ENCODE results near the gene TM9SF1. TPM values are rescaled to one million over a fixed set of nuclear protein-coding genes. Genes with fewer than 3 reads are reported as not detected.

The TM9SF1 gene
- total and polyA plus RNA-seq, 9 of the 15 experiments (the other 6 are each of a cell fraction or from before 2014, with no cell fraction given): 5.3 to 20.3 (median 11.8) TPM

GRCh38 chr14:24195186-24196070, at the start of gene TM9SF1 (continued):
- TF ChIP-seq ELK1 (CRISPR knock-in tag; IDR thresholded peaks at IDR 0.05) (no peak), KLF6 (CRISPR knock-in tag; IDR thresholded peaks at IDR 0.05; ENCODE audit: borderline replicate concordance) (0 out of 2 replicates have a peak, but pooled peaks have one; percentile 47), POLR2AphosphoS2 (IDR thresholded peaks at IDR 0.05; ENCODE audit: low read length) (no peak), SNIP1 (IDR thresholded peaks at IDR 0.05; ENCODE audit: low read depth) (no peak), RBM22 (IDR thresholded peaks at IDR 0.05; ENCODE audit: low read depth, low read length, poor library complexity, severe bottlenecking) (peak; percentile 66), ARID1B (IDR thresholded peaks at IDR 0.05) (no peak), BMI1 (IDR thresholded peaks at IDR 0.05; ENCODE audit: low read length) (peak; percentile 54; the same call in 1 of the 2 replicates), BCOR (IDR thresholded peaks at IDR 0.05) (no peak), HDAC6 (IDR thresholded peaks at IDR 0.05; ENCODE audit: low read depth, low read length) (no peak), SMAD4 (CRISPR knock-in tag; conservative IDR thresholded peaks at IDR 0.05) (peak; percentile 51), ZNF165 (CRISPR knock-in tag; IDR thresholded peaks at IDR 0.05; ENCODE audit: borderline replicate concordance) (no peak), HDAC2 (IDR thresholded peaks at IDR 0.05) (no peak), POLR2AphosphoS5 (IDR thresholded peaks at IDR 0.05; ENCODE audit: control insufficient read depth, insufficient read depth, low read depth, low read length) (no peak; the same call in 1 of the 2 replicates), SAFB2 (IDR thresholded peaks at IDR 0.05; ENCODE audit: borderline replicate concordance, low read depth, low read length, severe bottlenecking) (no peak), KDM5B (IDR thresholded peaks at IDR 0.05; ENCODE audit: insufficient replicate concordance, low read depth, low read length) (peak; percentile 51), FOXP1 (CRISPR knock-in tag; IDR thresholded peaks at IDR 0.05) (no peak), JUND (IDR thresholded peaks at IDR 0.05; ENCODE audit: borderline replicate concordance, low read depth, low read length) (peak; percentile 80), JUND (tag; IDR thresholded peaks at IDR 0.05; ENCODE audit: borderline replicate concordance, low read depth, low read length) (peak; percentile 37; the same call in 1 of the 3 replicates), TAF1 (IDR thresholded peaks at IDR 0.05; ENCODE audit: control insufficient read depth, extremely low read depth, insufficient read depth, low read length, severe bottlenecking) (peak; percentile 57), CCAR2 (IDR thresholded peaks at IDR 0.05; ENCODE audit: low read depth, low read length) (no peak), FUS (optimal IDR thresholded peaks at IDR 0.05; ENCODE audit: low read depth, low read length) (no peak), HDGF (IDR thresholded peaks at IDR 0.05) (no peak), BHLHE40 (IDR thresholded peaks at IDR 0.05; ENCODE audit: low read length) (no peak), TAL1 (IDR thresholded peaks at IDR 0.05) (no peak)
- TF ChIP-seq, protein P1, sequence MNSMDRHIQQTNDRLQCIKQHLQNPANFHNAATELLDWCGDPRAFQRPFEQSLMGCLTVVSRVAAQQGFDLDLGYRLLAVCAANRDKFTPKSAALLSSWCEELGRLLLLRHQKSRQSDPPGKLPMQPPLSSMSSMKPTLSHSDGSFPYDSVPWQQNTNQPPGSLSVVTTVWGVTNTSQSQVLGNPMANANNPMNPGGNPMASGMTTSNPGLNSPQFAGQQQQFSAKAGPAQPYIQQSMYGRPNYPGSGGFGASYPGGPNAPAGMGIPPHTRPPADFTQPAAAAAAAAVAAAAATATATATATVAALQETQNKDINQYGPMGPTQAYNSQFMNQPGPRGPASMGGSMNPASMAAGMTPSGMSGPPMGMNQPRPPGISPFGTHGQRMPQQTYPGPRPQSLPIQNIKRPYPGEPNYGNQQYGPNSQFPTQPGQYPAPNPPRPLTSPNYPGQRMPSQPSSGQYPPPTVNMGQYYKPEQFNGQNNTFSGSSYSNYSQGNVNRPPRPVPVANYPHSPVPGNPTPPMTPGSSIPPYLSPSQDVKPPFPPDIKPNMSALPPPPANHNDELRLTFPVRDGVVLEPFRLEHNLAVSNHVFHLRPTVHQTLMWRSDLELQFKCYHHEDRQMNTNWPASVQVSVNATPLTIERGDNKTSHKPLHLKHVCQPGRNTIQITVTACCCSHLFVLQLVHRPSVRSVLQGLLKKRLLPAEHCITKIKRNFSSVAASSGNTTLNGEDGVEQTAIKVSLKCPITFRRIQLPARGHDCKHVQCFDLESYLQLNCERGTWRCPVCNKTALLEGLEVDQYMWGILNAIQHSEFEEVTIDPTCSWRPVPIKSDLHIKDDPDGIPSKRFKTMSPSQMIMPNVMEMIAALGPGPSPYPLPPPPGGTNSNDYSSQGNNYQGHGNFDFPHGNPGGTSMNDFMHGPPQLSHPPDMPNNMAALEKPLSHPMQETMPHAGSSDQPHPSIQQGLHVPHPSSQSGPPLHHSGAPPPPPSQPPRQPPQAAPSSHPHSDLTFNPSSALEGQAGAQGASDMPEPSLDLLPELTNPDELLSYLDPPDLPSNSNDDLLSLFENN (IDR thresholded peaks at IDR 0.05; ENCODE audit: low read depth in 2 of 2, low read length in 2 of 2): no peak
